ENCODE data around the gene PXMP2. TPM values are rescaled to one million over a fixed set of nuclear protein-coding genes. Genes with fewer than 3 reads are reported as not detected.
"Not testable (repeated sequence)": the region's sequence is repeated elsewhere in the genome, so short reads cannot be mapped to it uniquely, and the experiment has no call there.

Gene PXMP2
- total and polyA plus RNA-seq, 3 experiments from 2014 or later = 14.5 to 22.5 (median 21.2) TPM

DNA sequence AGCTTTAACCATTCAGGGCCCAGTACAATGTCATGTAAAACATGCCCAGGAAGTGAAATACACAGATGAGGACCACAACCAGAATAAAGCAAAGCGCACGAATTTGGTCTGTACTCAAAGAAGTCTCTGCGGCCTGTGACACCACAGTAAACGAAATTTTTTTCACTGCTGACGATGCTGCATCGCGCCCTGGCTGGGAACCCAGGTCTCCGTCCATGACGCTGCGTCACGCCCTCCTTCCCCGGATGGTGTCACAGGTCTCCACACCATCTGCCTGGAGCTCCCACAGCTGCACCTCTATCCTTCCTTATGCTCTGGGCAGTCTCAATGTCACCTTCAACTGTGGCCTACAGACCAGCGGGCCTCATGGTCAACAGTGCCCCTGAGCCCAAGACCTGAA is 56.4 kb downstream of the PXMP2 start:
- ChIA-PET POLR2A (no interaction called here), CTCF (no interaction called here)
- no peaks in the 10 kb centered on the region for H3K27me3 Mint-ChIP-seq
- no peaks in the 10 kb centered on the region for H3K27me3 ChIP-seq (ENCODE audit: insufficient read depth, low read length, poor library complexity, severe bottlenecking)
- H3K9me3 ChIP-seq (ENCODE audit: low read length) = no peaks in the 10 kb centered on the region
- H3K4me3 ChIP-seq (ENCODE audit: low read length) = no peak overlapping the region
- H3K9me3 Mint-ChIP-seq = no peaks in the 10 kb centered on the region
- DNase-seq = no peak
- H3K4me1 Mint-ChIP-seq = peaks cover 7 to 21% (median 16%) of the 10 kb centered on the region in 3 donors
- no peaks in the 10 kb centered on the region for H3K4me1 ChIP-seq (ENCODE audit: insufficient read depth, low read length)
- no peak overlapping the region for H3K4me3 Mint-ChIP-seq
- no peak overlapping the region for H3K27ac ChIP-seq (ENCODE audit: low read depth, low read length)
- H3K36me3 Mint-ChIP-seq = peaks cover 13 to 97% (median 24%) of the 10 kb centered on the region in 3 donors
- peaks cover 85% of the 10 kb centered on the region for H3K36me3 ChIP-seq (ENCODE audit: insufficient read depth, low read length)
- peak overlapping the region in 2 of 8 donors; percentile 70 to 79 for H3K27ac Mint-ChIP-seq

DNA sequence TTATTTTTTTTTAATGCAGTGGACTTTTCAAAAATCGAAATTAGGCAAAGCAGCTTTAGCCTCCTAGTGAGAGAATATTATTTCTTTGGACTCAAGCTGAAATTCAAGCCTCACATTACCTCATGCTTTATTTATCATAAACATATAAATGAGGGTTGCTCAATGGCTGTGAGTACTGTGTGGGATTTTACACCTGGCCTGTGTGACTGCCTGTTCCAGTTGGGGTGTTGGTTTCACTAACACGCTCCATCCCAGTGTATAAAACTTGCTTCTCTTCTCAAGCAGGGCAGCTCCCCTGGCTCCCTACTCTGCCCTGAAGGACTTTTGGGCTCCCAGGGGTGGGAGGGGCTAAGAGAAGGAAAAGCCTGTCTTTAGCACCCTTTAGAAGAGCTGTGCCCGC is 59.2 kb downstream of the PXMP2 start:
- CTCF ChIA-PET = no interaction called here

DNA sequence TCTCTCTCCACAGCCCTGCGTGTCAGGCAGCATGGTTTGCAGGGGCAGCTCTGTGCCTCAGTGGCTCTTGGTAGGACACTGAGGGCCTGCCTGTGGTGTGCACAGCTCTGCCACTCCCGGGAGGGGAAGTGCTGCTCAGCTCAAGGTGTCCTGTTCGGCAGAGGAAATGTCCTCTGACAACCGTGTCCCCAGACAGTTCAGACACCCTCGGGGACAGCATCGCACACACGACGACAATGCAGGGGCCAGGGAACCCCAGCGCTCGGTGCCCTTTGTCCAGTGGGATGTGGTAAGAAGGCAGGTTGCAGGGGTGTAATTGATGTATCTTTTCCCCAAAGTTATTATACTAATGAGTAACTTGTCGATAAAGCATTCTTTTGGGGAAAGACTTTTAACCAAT is 60.0 kb downstream of the PXMP2 start:
- Mint-ChIP-seq H3K27me3 (no peaks in the 10 kb centered on the region), H3K4me3 (no peak overlapping the region), H3K9me3 (no peaks in the 10 kb centered on the region), H3K27ac (no peak overlapping the region), H3K4me1 (peaks cover 6 to 15% (median 12%) of the 10 kb centered on the region in 3 donors), H3K36me3 (peaks cover 13 to 86% (median 17%) of the 10 kb centered on the region in 3 donors)
- H3K36me3 ChIP-seq (ENCODE audit: insufficient read depth, low read length) = peaks cover 70% of the 10 kb centered on the region
- ChIA-PET CTCF (no interaction called here), POLR2A (no interaction called here)
- H3K9me3 ChIP-seq (ENCODE audit: low read length) = no peaks in the 10 kb centered on the region
- DNase-seq = no peak
- H3K4me1 ChIP-seq (ENCODE audit: insufficient read depth, low read length) = no peaks in the 10 kb centered on the region
- no peak overlapping the region for H3K27ac ChIP-seq (ENCODE audit: low read depth, low read length)
- H3K4me3 ChIP-seq (ENCODE audit: low read length) = no peak overlapping the region
- H3K27me3 ChIP-seq (ENCODE audit: insufficient read depth, low read length, poor library complexity, severe bottlenecking) = no peaks in the 10 kb centered on the region

More for the DNA sequence above, 59.2 kb downstream of the PXMP2 start:
- Histone ChIP-seq H3K27me3 (ENCODE audit: insufficient read depth, low read length, poor library complexity, severe bottlenecking) (no peaks in the 10 kb centered on the region), H3K4me1 (ENCODE audit: insufficient read depth, low read length) (no peaks in the 10 kb centered on the region), H3K4me3 (ENCODE audit: low read length) (no peak overlapping the region), H3K36me3 (ENCODE audit: insufficient read depth, low read length) (peaks cover 77% of the 10 kb centered on the region), H3K27ac (ENCODE audit: low read depth, low read length) (no peak overlapping the region), H3K9me3 (ENCODE audit: low read length) (no peaks in the 10 kb centered on the region)
- H3K27me3 Mint-ChIP-seq = no peaks in the 10 kb centered on the region
- peaks cover 13 to 89% (median 19%) of the 10 kb centered on the region in 3 donors for H3K36me3 Mint-ChIP-seq
- H3K9me3 Mint-ChIP-seq = no peaks in the 10 kb centered on the region
- H3K4me1 Mint-ChIP-seq = peaks cover 7 to 17% (median 16%) of the 10 kb centered on the region in 3 donors
- H3K27ac Mint-ChIP-seq = no peak overlapping the region
- POLR2A ChIA-PET = no interaction called here
- DNase-seq = no peak
- H3K4me3 Mint-ChIP-seq = no peak overlapping the region

DNA sequence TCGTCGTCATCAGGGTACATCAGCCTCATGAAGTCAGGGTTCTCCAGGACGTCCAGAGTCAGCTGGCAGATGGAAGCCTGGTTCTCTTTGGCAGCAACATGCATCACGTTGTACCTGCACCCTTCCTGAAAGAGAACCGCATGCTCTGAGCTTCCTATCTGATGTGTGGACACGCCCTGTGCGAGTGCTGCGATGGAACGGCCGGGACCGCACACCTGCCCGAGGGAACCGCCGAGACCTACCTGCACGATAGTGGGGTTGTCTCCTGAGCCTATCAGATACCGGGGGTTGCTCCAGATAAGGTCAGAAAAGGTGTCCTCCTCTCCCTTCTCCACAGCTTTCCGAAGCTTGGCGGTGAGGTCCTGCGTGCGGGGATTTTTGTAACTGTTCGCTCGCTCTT is 60.5 kb downstream of the PXMP2 start:
- peaks cover 8 to 85% (median 12%) of the 10 kb centered on the region in 3 donors for H3K36me3 Mint-ChIP-seq
- CTCF ChIA-PET = no interaction called here
- POLR2A ChIA-PET = no interaction called here

DNA sequence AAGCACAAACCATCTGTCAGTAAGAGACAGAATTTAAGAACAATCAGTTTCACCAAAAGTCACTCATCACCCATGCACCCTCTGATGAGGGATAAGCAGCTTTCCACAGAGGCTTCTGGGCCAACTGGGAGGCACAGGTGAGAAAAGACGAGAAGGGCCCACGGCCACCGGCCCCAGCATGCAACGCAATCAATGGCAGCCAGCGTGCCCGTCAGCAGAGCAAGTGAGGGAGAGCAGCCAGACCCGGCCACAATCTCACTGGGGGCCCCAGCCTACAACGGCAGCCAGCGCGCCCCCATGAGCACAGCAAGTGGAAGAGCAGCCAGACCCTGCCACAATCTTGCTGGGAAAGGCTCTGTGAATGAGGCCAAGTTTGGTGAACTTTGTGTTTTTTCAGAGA is 60.9 kb downstream of the PXMP2 start:
- CTCF ChIA-PET = no interaction called here
- no peaks in the 10 kb centered on the region for H3K27me3 Mint-ChIP-seq
- POLR2A ChIA-PET = no interaction called here

More for the DNA sequence above, 60.5 kb downstream of the PXMP2 start:
- peaks cover 2 to 10% (median 8%) of the 10 kb centered on the region in 3 donors for H3K4me1 Mint-ChIP-seq
- H3K27ac Mint-ChIP-seq = peak overlapping the region in 1 of 8 donors; percentile 13
- H3K9me3 Mint-ChIP-seq = no peaks in the 10 kb centered on the region
- no peak overlapping the region for H3K4me3 Mint-ChIP-seq
- DNase-seq = no peak
- Histone ChIP-seq H3K9me3 (ENCODE audit: low read length) (no peaks in the 10 kb centered on the region), H3K27ac (ENCODE audit: low read depth, low read length) (no peak overlapping the region), H3K4me3 (ENCODE audit: low read length) (no peak overlapping the region), H3K4me1 (ENCODE audit: insufficient read depth, low read length) (no peaks in the 10 kb centered on the region), H3K36me3 (ENCODE audit: insufficient read depth, low read length) (peaks cover 70% of the 10 kb centered on the region), H3K27me3 (ENCODE audit: insufficient read depth, low read length, poor library complexity, severe bottlenecking) (no peaks in the 10 kb centered on the region)
- no peaks in the 10 kb centered on the region for H3K27me3 Mint-ChIP-seq

DNA sequence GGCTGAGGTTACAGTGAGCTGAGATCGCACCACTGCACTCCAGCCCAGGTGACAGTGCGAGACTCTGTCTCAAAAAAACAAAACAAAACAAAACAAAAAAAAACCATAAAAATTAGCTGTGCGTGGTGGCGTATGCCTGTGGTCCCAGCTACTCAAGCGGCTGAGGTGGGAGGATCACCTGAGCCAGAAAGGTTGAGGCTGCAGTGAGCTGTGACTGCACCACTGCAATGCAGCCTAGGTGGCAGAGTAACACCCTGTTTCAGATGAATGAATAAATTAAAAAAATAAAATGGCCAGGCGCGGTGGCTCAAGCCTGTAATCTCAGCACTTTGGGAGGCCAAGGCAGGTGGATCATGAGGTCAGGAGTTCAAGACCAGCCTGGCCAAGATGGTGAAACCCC is 66.3 kb downstream of the PXMP2 start:
- H3K36me3 ChIP-seq (ENCODE audit: insufficient read depth, low read length) = peaks cover 34% of the 10 kb centered on the region
- H3K27ac ChIP-seq (ENCODE audit: low read depth, low read length); H3K4me3 ChIP-seq (ENCODE audit: low read length); H3K9me3 Mint-ChIP-seq; H3K4me1 ChIP-seq (ENCODE audit: insufficient read depth, low read length); H3K9me3 ChIP-seq (ENCODE audit: low read length); H3K27me3 Mint-ChIP-seq; POLR2A ChIA-PET; H3K4me3 Mint-ChIP-seq; DNase-seq; H3K27me3 ChIP-seq (ENCODE audit: insufficient read depth, low read length, poor library complexity, severe bottlenecking); H3K27ac Mint-ChIP-seq: not testable (repeated sequence)
- Mint-ChIP-seq H3K36me3 (peaks cover 0 to 63% (median 6%) of the 10 kb centered on the region in 3 donors), H3K4me1 (peaks cover 5 to 16% (median 8%) of the 10 kb centered on the region in 3 donors)
- CTCF ChIA-PET = interaction anchor here (1.4 kb wide), 1 partner anchor 12 kb away, joined by 5 read pairs; no protein-coding TSS in a partner anchor

More for the DNA sequence above, 60.9 kb downstream of the PXMP2 start:
- no peak overlapping the region for H3K4me3 Mint-ChIP-seq
- H3K9me3 ChIP-seq (ENCODE audit: low read length) = no peaks in the 10 kb centered on the region
- H3K27me3 ChIP-seq (ENCODE audit: insufficient read depth, low read length, poor library complexity, severe bottlenecking) = no peaks in the 10 kb centered on the region
- H3K9me3 Mint-ChIP-seq = no peaks in the 10 kb centered on the region
- H3K4me3 ChIP-seq (ENCODE audit: low read length) = no peak overlapping the region
- peaks cover 2 to 7% (median 5%) of the 10 kb centered on the region in 3 donors for H3K4me1 Mint-ChIP-seq
- DNase-seq = no peak
- H3K36me3 Mint-ChIP-seq = peaks cover 6 to 85% (median 12%) of the 10 kb centered on the region in 3 donors
- H3K36me3 ChIP-seq (ENCODE audit: insufficient read depth, low read length) = peaks cover 69% of the 10 kb centered on the region
- no peak overlapping the region for H3K27ac ChIP-seq (ENCODE audit: low read depth, low read length)
- H3K4me1 ChIP-seq (ENCODE audit: insufficient read depth, low read length) = no peaks in the 10 kb centered on the region
- H3K27ac Mint-ChIP-seq = peak overlapping the region in 2 of 8 donors; percentile 5 to 27

DNA sequence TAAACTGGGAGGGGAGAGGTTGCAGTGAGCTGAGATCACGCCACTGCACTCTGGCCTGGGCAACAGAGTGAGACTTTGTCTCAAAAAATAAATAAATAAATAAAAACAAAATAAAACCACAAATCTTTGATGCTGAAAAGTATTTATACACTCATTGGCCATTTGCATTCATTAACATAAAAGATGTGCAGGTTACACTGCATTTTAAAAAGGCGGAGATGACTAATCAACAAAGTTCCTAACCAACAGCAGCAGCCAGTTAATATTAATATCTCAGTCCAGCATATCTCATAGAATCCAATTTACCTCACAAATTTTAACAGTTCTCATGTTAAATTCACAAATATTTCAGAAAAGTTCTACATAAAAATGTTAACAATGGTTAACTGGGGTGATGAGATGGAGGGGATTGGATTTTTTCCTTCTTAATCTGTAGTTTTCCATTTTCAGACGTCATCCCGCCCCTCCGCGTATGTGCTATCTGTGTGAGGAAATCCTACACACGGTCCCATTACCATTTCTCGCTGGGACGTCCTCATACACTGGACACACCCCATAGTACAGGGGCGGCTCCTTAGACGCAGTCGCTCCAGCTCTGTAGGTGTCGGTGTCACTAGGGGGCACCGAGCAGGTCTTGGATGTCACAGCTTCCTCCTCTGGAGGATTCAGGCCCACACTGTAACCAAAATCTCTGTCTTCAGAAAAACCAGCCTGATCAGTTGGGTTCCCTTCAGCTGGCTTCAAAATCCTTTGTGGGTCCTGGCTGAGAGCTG is 67.0 kb downstream of the PXMP2 start:
- DNase-seq = no peak
- ChIA-PET POLR2A (no interaction called here), CTCF (interaction anchor here (1.2 to 1.4 kb wide), 2 partner anchors 12 to 22 kb away, joined by 3 to 5 read pairs; no protein-coding TSS in a partner anchor)
- Histone ChIP-seq H3K4me3 (ENCODE audit: low read length) (no peak overlapping the region), H3K9me3 (ENCODE audit: low read length) (no peaks in the 10 kb centered on the region), H3K36me3 (ENCODE audit: insufficient read depth, low read length) (peaks cover 32% of the 10 kb centered on the region), H3K27ac (ENCODE audit: low read depth, low read length) (no peak overlapping the region), H3K27me3 (ENCODE audit: insufficient read depth, low read length, poor library complexity, severe bottlenecking) (no peaks in the 10 kb centered on the region), H3K4me1 (ENCODE audit: insufficient read depth, low read length) (no peaks in the 10 kb centered on the region)
- peak overlapping the region in 1 of 8 donors; percentile 78 for H3K27ac Mint-ChIP-seq
- no peak overlapping the region for H3K4me3 Mint-ChIP-seq
- H3K36me3 Mint-ChIP-seq = peaks cover 0 to 60% (median 6%) of the 10 kb centered on the region in 3 donors
- no peaks in the 10 kb centered on the region for H3K27me3 Mint-ChIP-seq
- H3K9me3 Mint-ChIP-seq = no peaks in the 10 kb centered on the region
- H3K4me1 Mint-ChIP-seq = peaks cover 5 to 19% (median 10%) of the 10 kb centered on the region in 3 donors
